ENCODE data around the gene CYP24A1.

DNA sequence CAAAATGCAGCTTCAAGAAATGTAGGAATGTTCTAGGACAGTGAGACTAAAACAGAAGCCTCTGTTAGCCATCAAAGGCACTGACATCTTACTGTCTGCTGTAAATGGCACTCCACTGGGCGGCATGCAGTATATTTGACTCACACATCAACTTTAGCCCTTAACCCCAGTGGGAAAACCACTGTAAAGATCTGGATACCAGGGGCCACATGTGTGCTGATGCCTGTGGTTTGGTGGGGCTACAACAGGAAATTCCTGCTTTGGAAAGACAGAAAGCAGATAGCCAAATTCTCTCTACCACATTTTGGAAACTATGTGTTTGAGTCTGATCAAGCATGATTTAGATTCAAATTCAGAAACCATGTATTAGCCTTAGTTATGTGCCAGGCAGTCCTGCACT, 38.4 kb upstream of the CYP24A1 start:
- TF ChIP-seq, protein P1, sequence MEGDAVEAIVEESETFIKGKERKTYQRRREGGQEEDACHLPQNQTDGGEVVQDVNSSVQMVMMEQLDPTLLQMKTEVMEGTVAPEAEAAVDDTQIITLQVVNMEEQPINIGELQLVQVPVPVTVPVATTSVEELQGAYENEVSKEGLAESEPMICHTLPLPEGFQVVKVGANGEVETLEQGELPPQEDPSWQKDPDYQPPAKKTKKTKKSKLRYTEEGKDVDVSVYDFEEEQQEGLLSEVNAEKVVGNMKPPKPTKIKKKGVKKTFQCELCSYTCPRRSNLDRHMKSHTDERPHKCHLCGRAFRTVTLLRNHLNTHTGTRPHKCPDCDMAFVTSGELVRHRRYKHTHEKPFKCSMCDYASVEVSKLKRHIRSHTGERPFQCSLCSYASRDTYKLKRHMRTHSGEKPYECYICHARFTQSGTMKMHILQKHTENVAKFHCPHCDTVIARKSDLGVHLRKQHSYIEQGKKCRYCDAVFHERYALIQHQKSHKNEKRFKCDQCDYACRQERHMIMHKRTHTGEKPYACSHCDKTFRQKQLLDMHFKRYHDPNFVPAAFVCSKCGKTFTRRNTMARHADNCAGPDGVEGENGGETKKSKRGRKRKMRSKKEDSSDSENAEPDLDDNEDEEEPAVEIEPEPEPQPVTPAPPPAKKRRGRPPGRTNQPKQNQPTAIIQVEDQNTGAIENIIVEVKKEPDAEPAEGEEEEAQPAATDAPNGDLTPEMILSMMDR (IDR thresholded peaks at IDR 0.05; ENCODE audit: insufficient read depth, low read depth, low read length), result no peak
- no peak for TF ChIP-seq EZH2 (IDR thresholded peaks at IDR 0.05; ENCODE audit: insufficient read depth, low read length)
